ENCODE data around the gene TP53I13. TPM values are rescaled to one million over a fixed set of nuclear protein-coding genes. Genes with fewer than 3 reads are reported as not detected.

TP53I13 gene
- total RNA-seq, 1 experiment from 2014 or later: 33.3 TPM

GRCh38 chr17:29566473-29567303 lies 1.8 kb upstream of the TP53I13 start, which contains the start of gene ABHD15:
Gene ABHD15 (minus strand): TSS chr17:29567037. CDS start chr17:29566966, 71 bp downstream.
- H3K27ac ChIP-seq (ENCODE audit: low read depth, low read length): peak within 1 kb of the TSS; percentile 82
- intact Hi-C loops (cut with micrococcal nuclease): no loop called here
- no peaks in the 10 kb centered on the region for H3K9me2 ChIP-seq (ENCODE audit: insufficient read depth)
- H3K4me2 ChIP-seq (ENCODE audit: low read length): peak within 1 kb of the TSS; percentile 99
- no TSS peak for BruUV-seq (replicated peaks)
- TF ChIP-seq YY1 (IDR thresholded peaks at IDR 0.05; ENCODE audit: extremely low read depth, insufficient replicate concordance, low read depth, low read length) (no peak), SIN3A (IDR thresholded peaks at IDR 0.05; ENCODE audit: low read depth) (peak; percentile 40; the same call in 1 of the 2 replicates), EZH2phosphoT487 (IDR thresholded peaks at IDR 0.05; ENCODE audit: borderline replicate concordance) (no peak), JUND (IDR thresholded peaks at IDR 0.05) (no peak), FOSL1 (IDR thresholded peaks at IDR 0.05; ENCODE audit: low read depth) (no peak), POLR2AphosphoS5 (IDR thresholded peaks at IDR 0.05; ENCODE audit: low read depth, low read length) (peak; percentile 22; the same call in 1 of the 2 replicates), EGR1 (IDR thresholded peaks at IDR 0.05; ENCODE audit: low read depth) (0 out of 2 replicates have a peak, but pooled peaks have one; percentile 12), EZH2 (IDR thresholded peaks at IDR 0.05) (no peak), ZFX (IDR thresholded peaks at IDR 0.05) (peak; percentile 86), POLR2A (IDR thresholded peaks at IDR 0.05; ENCODE audit: borderline replicate concordance, extremely low read depth, insufficient read depth, insufficient read length) (peak; percentile 43), CEBPB (IDR thresholded peaks at IDR 0.05; ENCODE audit: low read depth) (no peak), CTCF (IDR thresholded peaks at IDR 0.05 in 2 of 3, conservative IDR thresholded peaks at IDR 0.05 in 1 of 3; ENCODE audit: borderline replicate concordance in 1 of 3, insufficient read depth in 1 of 3, low read depth in 2 of 3, low read length in 2 of 3) (no peak)
- CTCF ChIA-PET: interaction anchor here (1.0 to 3.8 kb wide), 6 partner anchors 11 to 442 kb away, joined by 3 to 30 read pairs (median 4); partner anchors contain the start of gene ANKRD13B
- H3K4me1 ChIP-seq (ENCODE audit: control insufficient read depth in 1 of 2, insufficient read depth in 2 of 2, low read length in 2 of 2): peaks cover 13 to 25% of the 10 kb centered on the region in 2 experiments
- peak within 1 kb of the TSS; percentile 75 for H3K9ac ChIP-seq (ENCODE audit: low read length)
- no peaks in the 10 kb centered on the region for H3K9me3 ChIP-seq (ENCODE audit: control insufficient read depth in 1 of 2, insufficient read depth in 1 of 2, low read depth in 1 of 2, low read length in 2 of 2)
- ATAC-seq (peak; percentile 62), DNase-seq (ENCODE audit: low read depth, low spot score) (peak; percentile 19)
- H3K79me2 ChIP-seq (ENCODE audit: insufficient read depth, low read length): peaks cover 10% of the 10 kb centered on the region; the same call in 1 of the 2 replicates
- no peaks in the 10 kb centered on the region for H4K20me1 ChIP-seq (ENCODE audit: insufficient read depth)
- H3K27me3 ChIP-seq (ENCODE audit: insufficient read depth, low read length): no peaks in the 10 kb centered on the region
- peaks cover 3 to 4% of the 10 kb centered on the region in 2 experiments; a peak in 1 of 4 replicates for H3K36me3 ChIP-seq (ENCODE audit: control insufficient read depth in 1 of 2, insufficient read depth in 2 of 2, low read length in 2 of 2)
- H3K4me3 ChIP-seq (replicated peaks in 1 of 2; ENCODE audit: low read depth in 1 of 2, low read length in 2 of 2): peak within 1 kb of the TSS; percentile 79 to 82
- RAD21 ChIA-PET (ENCODE audit: low non-redundant PET in 1 of 2, low total read pairs in 2 of 2, uncharacterized antibody in 2 of 2, unreplicated experiment in 2 of 2): interaction anchor here (1.1 to 1.3 kb wide), 4 partner anchors 25 to 442 kb away, joined by 3 to 5 read pairs (median 3); no protein-coding TSS in a partner anchor
- peak within 1 kb of the TSS; percentile 88 for H2AFZ ChIP-seq (ENCODE audit: low read depth, low read length, poor library complexity, severe bottlenecking)
- POLR2A ChIA-PET: interaction anchor here (1.0 kb wide), 1 partner anchor 24 kb away, joined by 3 read pairs; no protein-coding TSS in a partner anchor

All from HCT116 (cell line).